ENCODE measurements around the gene MSRB3.
"Not testable (repeated sequence)": the region's sequence is repeated elsewhere in the genome, so short reads cannot be mapped to it uniquely, and the experiment has no call there.

DNA sequence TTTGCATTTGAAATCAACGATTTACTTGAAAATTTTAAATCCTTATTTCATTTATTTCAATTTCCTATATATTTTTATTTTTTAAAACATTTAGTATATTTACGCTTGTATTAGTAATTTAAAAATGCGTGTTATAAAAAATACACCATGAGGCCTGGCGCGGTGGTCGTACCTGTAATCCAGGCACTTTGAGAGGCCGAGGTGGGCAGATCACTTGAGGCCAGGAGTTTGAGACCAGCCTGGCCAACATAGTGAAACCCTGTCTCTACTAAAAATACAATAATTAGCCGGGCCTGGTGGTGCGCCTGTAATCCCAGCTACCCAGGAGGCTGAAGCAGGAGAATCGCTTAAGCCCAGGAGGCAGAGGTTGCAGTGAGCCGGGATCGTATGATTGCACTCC lies 36.8 kb downstream of the MSRB3 start:
- not testable (repeated sequence) for TF ChIP-seq TAF1 (IDR thresholded peaks at IDR 0.05; ENCODE audit: borderline replicate concordance, low read depth, low read length); POLR2AphosphoS5 (IDR thresholded peaks at IDR 0.05; ENCODE audit: low read depth, low read length)

Data from GM12892 (cell line).